ENCODE measurements around the gene G3BP1. TPM values are rescaled to one million over a fixed set of nuclear protein-coding genes. Genes with fewer than 3 reads are reported as not detected.
"Not testable (repeated sequence)": the region's sequence is repeated elsewhere in the genome, so short reads cannot be mapped to it uniquely, and the experiment has no call there.

G3BP1 gene
- polyA plus RNA-seq, 1 donor from 2014 or later, result 65.5 TPM

- Histone ChIP-seq H2AFZ (ENCODE audit: low read depth, low read length) (no peak overlapping the region), H3K9ac (ENCODE audit: low read length) (no peak overlapping the region), H3F3A (ENCODE audit: insufficient read depth, low read length, poor library complexity, severe bottlenecking) (no peaks in the 10 kb centered on the region), H3K9me2 (ENCODE audit: insufficient read depth, low read length) (no peaks in the 10 kb centered on the region), H3K4me2 (ENCODE audit: low read length) (no peak overlapping the region), H3K27ac (ENCODE audit: low read length) (no peak overlapping the region), H3K27me3 (ENCODE audit: insufficient read depth, low read depth, low read length) (no peaks in the 10 kb centered on the region), H3K9me3 (ENCODE audit: low read length) (no peaks in the 10 kb centered on the region), H4K20me1 (ENCODE audit: insufficient read depth) (no peaks in the 10 kb centered on the region), H3K36me3 (ENCODE audit: insufficient read depth, low read length) (no peaks in the 10 kb centered on the region), H3K4me3 (ENCODE audit: low read length) (no peak overlapping the region), H3K79me2 (replicated peaks; ENCODE audit: insufficient read depth, low read length) (peaks cover 100% of the 10 kb centered on the region)
- TF ChIP-seq POLR2AphosphoS5 (IDR thresholded peaks at IDR 0.05) (no peak), RAD21 (conservative IDR thresholded peaks at IDR 0.05) (no peak), EP300 (conservative IDR thresholded peaks at IDR 0.05; ENCODE audit: poor library complexity, severe bottlenecking) (no peak), SMC3 (conservative IDR thresholded peaks at IDR 0.05; ENCODE audit: poor library complexity) (no peak), REST (IDR thresholded peaks at IDR 0.05; ENCODE audit: borderline replicate concordance) (no peak), EZH2 (IDR thresholded peaks at IDR 0.05; ENCODE audit: borderline replicate concordance, insufficient read depth, low read length, poor library complexity, severe bottlenecking) (no peak), CTCF (IDR thresholded peaks at IDR 0.05; ENCODE audit: poor library complexity, severe bottlenecking) (no peak), TAF1 (IDR thresholded peaks at IDR 0.05; ENCODE audit: low read depth) (no peak), MXI1 (conservative IDR thresholded peaks at IDR 0.05; ENCODE audit: poor library complexity, severe bottlenecking) (no peak)
Measured at GRCh38 chr5:151781201-151781600, 9.4 kb downstream of the G3BP1 start.

GRCh38 chr5:151783664-151784063, 11.9 kb downstream of the G3BP1 start:
- H3K4me3 ChIP-seq (ENCODE audit: low read length); H3K36me3 ChIP-seq (ENCODE audit: insufficient read depth, low read length); H3K27me3 ChIP-seq (ENCODE audit: insufficient read depth, low read depth, low read length); H4K20me1 ChIP-seq (ENCODE audit: insufficient read depth); H2AFZ ChIP-seq (ENCODE audit: low read depth, low read length); H3K27ac ChIP-seq (ENCODE audit: low read length); H3K9me2 ChIP-seq (ENCODE audit: insufficient read depth, low read length); H3K4me2 ChIP-seq (ENCODE audit: low read length); H3F3A ChIP-seq (ENCODE audit: insufficient read depth, low read length, poor library complexity, severe bottlenecking); H3K9me3 ChIP-seq (ENCODE audit: low read length); H3K9ac ChIP-seq (ENCODE audit: low read length): not testable (repeated sequence)
- peaks cover 92% of the 10 kb centered on the region for H3K79me2 ChIP-seq (replicated peaks; ENCODE audit: insufficient read depth, low read length)

- Histone ChIP-seq H3K9ac (ENCODE audit: low read length) (no peak overlapping the region), H3K36me3 (ENCODE audit: insufficient read depth, low read length) (no peaks in the 10 kb centered on the region), H3K4me2 (ENCODE audit: low read length) (no peak overlapping the region)
Measured at GRCh38 chr5:151784141-151784540, 12.4 kb downstream of the G3BP1 start.

More at GRCh38 chr5:151784141-151784540, 12.4 kb downstream of the G3BP1 start:
- no peak for TF ChIP-seq REST (IDR thresholded peaks at IDR 0.05; ENCODE audit: borderline replicate concordance)
- no peak for TF ChIP-seq POLR2AphosphoS5 (IDR thresholded peaks at IDR 0.05)
- no peak for TF ChIP-seq TAF1 (IDR thresholded peaks at IDR 0.05; ENCODE audit: low read depth)
- TF ChIP-seq EZH2 (IDR thresholded peaks at IDR 0.05; ENCODE audit: borderline replicate concordance, insufficient read depth, low read length, poor library complexity, severe bottlenecking), result no peak
- TF ChIP-seq EP300 (conservative IDR thresholded peaks at IDR 0.05; ENCODE audit: poor library complexity, severe bottlenecking), result no peak
- no peak for TF ChIP-seq RAD21 (conservative IDR thresholded peaks at IDR 0.05)
- TF ChIP-seq MXI1 (conservative IDR thresholded peaks at IDR 0.05; ENCODE audit: poor library complexity, severe bottlenecking), result no peak
- TF ChIP-seq SMC3 (conservative IDR thresholded peaks at IDR 0.05; ENCODE audit: poor library complexity), result no peak
- no peak for TF ChIP-seq CTCF (IDR thresholded peaks at IDR 0.05; ENCODE audit: poor library complexity, severe bottlenecking)
- peaks cover 87% of the 10 kb centered on the region for H3K79me2 ChIP-seq (replicated peaks; ENCODE audit: insufficient read depth, low read length)
- H4K20me1 ChIP-seq (ENCODE audit: insufficient read depth), result no peaks in the 10 kb centered on the region
- no peaks in the 10 kb centered on the region for H3K9me2 ChIP-seq (ENCODE audit: insufficient read depth, low read length)
- no peak overlapping the region for H3K27ac ChIP-seq (ENCODE audit: low read length)
- no peak overlapping the region for H2AFZ ChIP-seq (ENCODE audit: low read depth, low read length)
- H3K9me3 ChIP-seq (ENCODE audit: low read length), result no peaks in the 10 kb centered on the region
- no peaks in the 10 kb centered on the region for H3K27me3 ChIP-seq (ENCODE audit: insufficient read depth, low read depth, low read length)
- H3F3A ChIP-seq (ENCODE audit: insufficient read depth, low read length, poor library complexity, severe bottlenecking), result no peaks in the 10 kb centered on the region
- H3K4me3 ChIP-seq (ENCODE audit: low read length), result no peak overlapping the region

All from neural cell (in vitro differentiated cells).